T-cell (primary cell): ENCODE measurements around the gene RPL37A. TPM values are rescaled to one million over a fixed set of nuclear protein-coding genes. Genes with fewer than 3 reads are reported as not detected.

Experiments used
- ATAC-seq, 4 experiments: fragments of 200-7000 bp in 3 of 4; fragments of 150-1000 bp in 1 of 4; cut with Tn5 transposase; replicated peaks in 1 of 4; 1 replicate in 3 of 4; 2 replicates in 1 of 4; pipeline ENCODE4 v1.10.0; 2021; ENCODE audit warnings: moderate library complexity in 3 of 4, mild to moderate bottlenecking in 2 of 4, moderate number of reproducible peaks in 1 of 4
- CTCF ChIA-PET, 2 donors: fragments of 300-600 bp; sonication (Branson Sonifier 250); formaldehyde crosslinking; loops; one replicate each; lab custom pipeline; 2022; ENCODE audit warnings: antibody characterized with exemption in 2 of 2; lab: Charles Lee
- POLR2A ChIA-PET, 2 donors: fragments of 300-600 bp; sonication (Branson Sonifier 250); formaldehyde crosslinking; loops; one replicate each; lab custom pipeline; 2022; ENCODE audit warnings: antibody characterized with exemption in 2 of 2; lab: Charles Lee
- DNase-seq, 35 experiments: peaks; one replicate each; pipeline versions ENCODE4 v3.0.0 to v3.0.0-alpha.2; 2013 to 2023
- H3K27ac ChIP-seq: one replicate; pipeline ENCODE4 v1.5.1; 2013; ENCODE audit warnings: low read length
- H3K27me3 ChIP-seq, 2 experiments: replicated peaks in 1 of 2; 1 replicate in 1 of 2; 2 replicates in 1 of 2; pipeline versions ENCODE4 v1.6.1 to v1.7.0; 2013; ENCODE audit warnings: low read length in 1 of 2, mixed read lengths in 1 of 2; ENCODE audit not compliant: control insufficient read depth in 2 of 2, insufficient read depth in 2 of 2; ENCODE audit errors: extremely low read depth in 1 of 2
- H3K36me3 ChIP-seq, 2 donors: 1 replicate in 1 of 2; 2 replicates in 1 of 2; pipeline versions ENCODE4 v1.6.1 to v1.7.0; 2013; ENCODE audit warnings: low read length in 1 of 2; ENCODE audit not compliant: control insufficient read depth in 2 of 2, insufficient read depth in 1 of 2; ENCODE audit errors: extremely low read depth in 1 of 2
- H3K4me1 ChIP-seq, 2 experiments: 1 replicate in 1 of 2; 2 replicates in 1 of 2; pipeline versions ENCODE4 v1.6.1 to v1.7.0; 2013; ENCODE audit warnings: low read length in 2 of 2, mixed read lengths in 1 of 2; ENCODE audit not compliant: insufficient read depth in 2 of 2, control insufficient read depth in 1 of 2; ENCODE audit errors: extremely low read depth in 1 of 2
- H3K4me3 ChIP-seq, 2 donors: 1 replicate in 1 of 2; 2 replicates in 1 of 2; pipeline versions ENCODE4 v1.5.1 to v1.7.0; 2013; ENCODE audit warnings: mild to moderate bottlenecking in 2 of 2, low read length in 1 of 2, moderate library complexity in 1 of 2; ENCODE audit not compliant: control insufficient read depth in 1 of 2; ENCODE audit errors: extremely low read depth in 1 of 2
- H3K9me3 ChIP-seq: 2 replicates; pipeline ENCODE4 v1.7.0; 2013
- H3K27ac Mint-ChIP-seq, 2 donors: one replicate each; pipeline ENCODE4 v1.8.0; 2020 to 2021; ENCODE audit warnings: mild to moderate bottlenecking in 2 of 2, mixed read lengths in 2 of 2
- H3K27me3 Mint-ChIP-seq, 2 donors: one replicate each; pipeline ENCODE4 v1.8.0; 2021 to 2022; ENCODE audit warnings: mixed read lengths in 2 of 2
- H3K36me3 Mint-ChIP-seq: one replicate; pipeline ENCODE4 v1.8.0; 2021; ENCODE audit warnings: mixed read lengths
- H3K4me1 Mint-ChIP-seq, 3 donors: one replicate each; pipeline ENCODE4 v1.8.0; 2020 to 2022; ENCODE audit warnings: mixed read lengths in 3 of 3, mild to moderate bottlenecking in 1 of 3
- H3K4me3 Mint-ChIP-seq, 3 donors: one replicate each; pipeline ENCODE4 v1.8.0; 2020 to 2022; ENCODE audit warnings: mild to moderate bottlenecking in 3 of 3, mixed read lengths in 3 of 3, moderate library complexity in 3 of 3
- H3K9me3 Mint-ChIP-seq, 3 donors: one replicate each; pipeline ENCODE4 v1.8.0; 2020 to 2022; ENCODE audit warnings: mixed read lengths in 3 of 3
- WGBS: methylation state at CpG from one replicate; pipeline ENCODE4 v1.1.5; 2013; ENCODE audit warnings: missing lambda C conversion rate; ENCODE audit not compliant: insufficient coverage; 5-methylcytosine and 5-hydroxymethylcytosine counted together
- total RNA-seq, 35 experiments: library from RNA in 6 of 35; stranded (reverse) in 6 of 35; fragments of 120-200 nt in 1 of 35; gene quantifications; one replicate each; pipeline versions ENCODE4 v1.2.1 to v1.2.4 and lab custom pipeline; 2013 to 2026

RPL37A gene
- total RNA-seq, 5 donors from 2014 or later (not counting 1 experiment from before 2014, with no cell fraction given), result 3,102 to 3,715 (median 3,468) TPM

DNA sequence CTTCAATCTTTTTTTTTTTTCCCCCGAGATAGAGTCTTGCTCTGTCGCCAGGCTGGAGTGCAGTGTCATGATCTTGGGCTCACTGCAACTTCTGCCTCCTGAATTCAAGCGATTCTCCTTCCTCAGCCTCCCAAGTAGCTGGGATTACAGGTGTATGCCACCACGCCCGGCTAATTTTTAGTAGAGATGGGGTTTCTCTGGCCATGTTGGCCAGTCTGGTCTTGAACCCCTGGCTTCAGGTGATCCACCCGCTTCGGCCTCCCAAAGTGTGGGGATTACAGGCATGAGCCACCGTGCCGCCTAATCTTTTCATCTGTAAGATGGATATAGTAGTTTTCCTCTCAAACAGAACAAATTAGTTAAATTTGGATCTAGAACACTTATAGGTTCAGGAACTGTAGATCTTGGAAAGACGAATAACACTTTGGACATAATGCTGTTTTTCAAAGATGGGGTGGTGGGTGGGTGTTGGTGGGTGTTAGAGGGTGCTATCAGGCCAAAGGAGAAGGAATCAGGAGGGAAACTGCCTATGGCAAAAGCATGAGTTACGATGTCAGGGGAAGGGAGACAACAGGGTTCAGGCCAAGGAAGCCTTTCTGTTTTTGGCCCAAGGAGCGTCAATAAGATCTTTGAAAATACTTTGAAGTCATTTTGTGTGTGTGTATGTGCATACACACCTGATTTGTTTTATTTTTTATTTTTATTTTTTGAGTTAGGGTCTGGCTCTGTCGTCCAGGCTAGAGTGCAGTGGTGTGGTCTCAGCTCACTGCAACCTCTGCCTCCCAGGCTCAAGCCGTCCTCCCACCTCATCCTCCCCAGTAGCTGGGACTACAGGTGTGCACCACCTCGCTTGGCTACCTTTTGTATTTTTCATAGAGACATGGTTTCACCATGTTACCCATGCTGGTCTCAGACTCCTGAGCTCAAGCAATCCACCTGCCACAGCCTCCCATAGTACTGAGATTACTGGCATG lies 6.8 kb downstream of the RPL37A start:
- Mint-ChIP-seq H3K36me3 (peaks cover 37% of the 10 kb centered on the region), H3K4me1 (peaks cover 16 to 32% (median 29%) of the 10 kb centered on the region in 3 donors), H3K27ac (no peak overlapping the region), H3K4me3 (no peak overlapping the region), H3K27me3 (no peaks in the 10 kb centered on the region), H3K9me3 (no peaks in the 10 kb centered on the region)
- no peaks in the 10 kb centered on the region for H3K27me3 ChIP-seq
- H3K4me1 ChIP-seq, result peaks cover 3 to 4% of the 10 kb centered on the region in 2 experiments
- no peaks in the 10 kb centered on the region for H3K9me3 ChIP-seq
- ATAC-seq (no peak), DNase-seq (no peak)
- no peak overlapping the region for H3K4me3 ChIP-seq
- no peak overlapping the region for H3K27ac ChIP-seq
- POLR2A ChIA-PET, result no interaction called here
- H3K36me3 ChIP-seq, result peaks cover 8 to 47% of the 10 kb centered on the region in 2 donors
- CTCF ChIA-PET, result interaction anchor here in 1 of 2 donors (0.7 to 1.1 kb wide), 2 partner anchors 13 to 14 kb away, joined by 3 to 4 read pairs; no protein-coding TSS in a partner anchor
- 100% methylated on average over 4 of the region's 15 CpGs for WGBS

DNA sequence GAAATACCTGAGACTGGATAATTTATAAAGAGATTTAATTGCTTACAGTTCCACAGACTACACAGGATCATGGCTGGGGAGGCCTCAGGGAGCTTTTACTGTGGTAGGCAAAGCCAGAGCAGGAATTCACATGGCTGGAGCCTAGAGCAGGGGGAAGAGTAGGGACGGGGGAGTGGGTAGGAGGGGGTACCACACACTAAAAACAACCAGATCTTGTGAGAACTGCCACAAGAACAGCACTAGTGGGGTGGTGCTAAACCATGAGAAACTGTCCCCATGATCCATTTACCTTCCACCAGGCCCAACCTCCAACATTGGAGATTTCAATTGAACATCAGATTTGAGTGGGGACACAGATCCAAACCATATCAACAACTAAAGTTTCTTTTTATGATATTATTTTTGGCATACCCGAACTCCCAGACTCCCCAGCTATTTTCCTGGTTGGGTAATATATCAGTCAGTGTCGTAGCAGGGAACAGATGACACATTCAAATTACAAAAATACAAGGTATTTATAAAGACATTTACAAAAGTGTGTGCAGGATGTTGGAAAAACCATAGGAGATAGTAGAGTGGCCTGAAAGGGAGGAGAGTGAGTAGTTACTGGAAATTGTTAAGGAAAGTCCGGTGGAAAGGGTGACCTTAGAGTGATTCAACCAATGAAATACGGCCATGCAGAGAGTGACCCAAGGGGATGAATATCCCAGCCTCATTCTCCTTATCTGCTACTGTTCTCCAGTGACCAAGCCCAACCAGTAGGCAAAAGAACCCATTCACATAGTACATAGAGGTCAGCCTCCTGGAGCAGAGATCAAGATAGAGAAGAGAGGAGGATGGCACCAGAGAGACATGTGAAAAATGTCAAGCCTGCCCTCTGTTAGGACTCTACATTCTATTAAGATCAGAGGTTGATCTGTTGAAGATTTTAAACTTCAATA lies 8.8 kb downstream of the RPL37A start:
- no CpG with 5 or more reads among the region's 5 CpGs for WGBS
- Mint-ChIP-seq H3K27ac (no peak overlapping the region), H3K4me3 (no peak overlapping the region), H3K9me3 (no peaks in the 10 kb centered on the region), H3K27me3 (no peaks in the 10 kb centered on the region), H3K36me3 (peaks cover 21% of the 10 kb centered on the region), H3K4me1 (peaks cover 6 to 16% (median 15%) of the 10 kb centered on the region in 3 donors)
- no peaks in the 10 kb centered on the region for H3K4me1 ChIP-seq
- H3K27me3 ChIP-seq, result no peaks in the 10 kb centered on the region
- H3K27ac ChIP-seq, result no peak overlapping the region
- ChIA-PET POLR2A (no interaction called here), CTCF (interaction anchor here in 1 of 2 donors (0.7 kb wide), 1 partner anchor 174 kb away, joined by 4 read pairs; no protein-coding TSS in a partner anchor)
- H3K36me3 ChIP-seq, result peaks cover 8 to 26% of the 10 kb centered on the region in 2 donors
- DNase-seq, result no peak
- no peaks in the 10 kb centered on the region for H3K9me3 ChIP-seq
- peak in 1 of 4 experiments; percentile 20 for ATAC-seq
- no peak overlapping the region for H3K4me3 ChIP-seq

DNA sequence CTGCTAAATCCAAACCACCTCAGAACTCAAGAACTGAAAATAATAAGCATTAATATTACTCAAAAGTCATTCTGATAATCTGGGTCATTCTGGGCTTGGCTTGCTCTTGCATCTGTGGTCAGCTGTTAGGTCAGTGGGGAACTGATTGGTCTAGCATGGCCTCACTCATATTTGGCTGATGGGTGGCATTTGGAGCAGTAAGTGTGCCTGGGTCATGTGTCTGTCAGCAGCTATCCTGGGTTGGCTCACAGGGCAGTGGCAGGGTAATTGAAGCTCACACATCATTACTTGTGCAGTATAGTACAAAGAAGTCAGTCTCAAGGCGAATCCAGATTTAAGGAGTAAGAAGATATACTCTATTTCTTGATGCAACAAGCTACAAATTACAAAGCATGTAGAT lies 9.6 kb downstream of the RPL37A start:
- no peak overlapping the region for H3K4me3 ChIP-seq
- ChIA-PET CTCF (no interaction called here), POLR2A (no interaction called here)
- no peaks in the 10 kb centered on the region for H3K4me1 ChIP-seq
- no peak for ATAC-seq
- no peaks in the 10 kb centered on the region for H3K27me3 ChIP-seq
- H3K9me3 Mint-ChIP-seq, result no peaks in the 10 kb centered on the region
- H3K9me3 ChIP-seq, result no peaks in the 10 kb centered on the region
- H3K4me1 Mint-ChIP-seq, result peaks cover 0 to 11% (median 7%) of the 10 kb centered on the region in 3 donors
- H3K27ac Mint-ChIP-seq, result no peak overlapping the region
- H3K4me3 Mint-ChIP-seq, result no peak overlapping the region
- no peaks in the 10 kb centered on the region for H3K27me3 Mint-ChIP-seq
- no peak overlapping the region for H3K27ac ChIP-seq
- no CpG with 5 or more reads among the region's 1 CpG for WGBS
- peaks cover 16% of the 10 kb centered on the region for H3K36me3 Mint-ChIP-seq
- peaks cover 2 to 19% of the 10 kb centered on the region in 2 donors for H3K36me3 ChIP-seq
- no peak for DNase-seq

DNA sequence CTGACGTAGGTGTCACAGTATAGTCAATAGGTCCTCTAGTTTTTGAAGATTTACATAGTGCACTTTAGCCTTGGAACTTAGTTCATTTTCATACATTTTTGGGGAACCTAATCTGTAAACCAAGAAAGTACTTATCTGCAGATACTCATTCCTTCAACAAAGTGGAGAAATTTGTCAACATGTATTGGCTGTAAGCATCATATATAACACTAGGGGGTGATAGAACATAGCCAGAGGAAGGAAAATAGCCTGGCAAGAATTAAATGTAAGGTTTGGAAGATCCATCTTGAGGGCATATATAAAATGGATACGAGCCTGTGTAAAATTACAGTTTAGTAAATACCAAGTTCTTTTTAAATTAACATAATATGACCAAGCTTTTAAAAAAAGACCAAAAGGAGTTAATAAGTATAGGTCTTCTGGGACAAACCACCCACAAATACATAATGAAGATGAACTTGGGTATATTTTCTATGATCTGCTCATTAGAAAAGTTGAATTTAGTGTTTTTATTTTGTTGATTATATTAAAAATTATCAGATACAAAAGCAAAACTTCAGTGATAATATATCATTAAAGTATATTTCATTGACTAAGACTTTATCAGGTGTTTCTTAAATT lies 18.2 kb downstream of the RPL37A start:
- ChIA-PET POLR2A (no interaction called here), CTCF (interaction anchor here (0.5 to 4.8 kb wide), 6 partner anchors 8 to 1197 kb away, joined by 3 to 26 read pairs (median 3); no protein-coding TSS in a partner anchor)
- H3K27ac Mint-ChIP-seq, result no peak overlapping the region
- no peaks in the 10 kb centered on the region for H3K4me1 Mint-ChIP-seq
- Histone ChIP-seq H3K27me3 (no peaks in the 10 kb centered on the region), H3K4me3 (no peak overlapping the region), H3K36me3 (peaks cover 0 to 2% of the 10 kb centered on the region in 2 donors), H3K4me1 (no peaks in the 10 kb centered on the region), H3K9me3 (no peaks in the 10 kb centered on the region), H3K27ac (no peak overlapping the region)
- DNase-seq (peak in 1 of 35 experiments; percentile 27), ATAC-seq (no peak)
- no peaks in the 10 kb centered on the region for H3K9me3 Mint-ChIP-seq
- no peak overlapping the region for H3K4me3 Mint-ChIP-seq
- WGBS, result 100% methylated on average over 1 of the region's 2 CpGs
- H3K27me3 Mint-ChIP-seq, result no peaks in the 10 kb centered on the region
- H3K36me3 Mint-ChIP-seq, result no peaks in the 10 kb centered on the region

DNA sequence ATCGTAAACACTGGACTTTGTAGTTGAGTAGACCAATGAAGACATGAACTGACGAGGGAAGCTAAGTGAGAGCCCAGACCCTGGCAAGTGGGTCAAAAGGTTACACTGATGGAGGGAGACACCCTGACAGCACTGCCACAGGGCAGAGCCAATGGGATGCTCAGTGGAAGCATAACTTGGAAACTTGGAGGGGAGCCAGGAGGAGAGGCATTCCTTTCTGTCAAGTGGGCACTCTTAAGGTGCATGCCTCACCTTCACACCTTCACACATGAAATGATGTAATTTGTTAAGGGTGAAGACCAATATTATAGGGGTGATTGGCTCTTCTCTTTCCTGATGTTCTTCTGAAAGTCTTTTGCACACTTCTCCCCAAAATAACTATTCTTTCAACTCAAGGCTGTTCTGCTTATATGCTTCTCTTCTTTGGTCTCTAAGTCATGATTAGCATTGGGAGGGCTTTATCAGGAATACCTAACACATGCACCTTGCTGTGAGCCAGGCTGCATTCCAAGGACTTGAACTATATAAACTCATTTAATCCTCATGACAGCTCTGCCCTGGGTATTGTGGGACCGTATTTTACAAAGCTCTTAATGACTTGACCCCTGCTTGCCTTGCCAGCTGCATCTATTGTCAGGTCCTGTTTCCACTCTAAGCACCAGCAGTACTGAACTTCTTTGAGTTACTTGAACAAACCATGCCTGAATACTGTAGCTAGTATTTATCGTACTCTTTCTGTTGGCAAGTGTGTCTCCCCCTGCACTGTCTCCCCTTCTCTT lies 19.0 kb downstream of the RPL37A start:
- H3K9me3 ChIP-seq, result no peaks in the 10 kb centered on the region
- POLR2A ChIA-PET, result interaction anchor here in 1 of 2 donors (0.7 kb wide), 1 partner anchor 434 kb away, joined by 3 read pairs; no protein-coding TSS in a partner anchor
- WGBS, result 100% methylated on average over 2 of the region's 4 CpGs
- H3K4me3 ChIP-seq, result no peak overlapping the region
- no peak for ATAC-seq
- H3K27me3 Mint-ChIP-seq, result no peaks in the 10 kb centered on the region
- DNase-seq, result no peak
- H3K4me3 Mint-ChIP-seq, result no peak overlapping the region
- H3K4me1 ChIP-seq, result no peaks in the 10 kb centered on the region
- H3K27me3 ChIP-seq, result no peaks in the 10 kb centered on the region
- H3K36me3 Mint-ChIP-seq, result no peaks in the 10 kb centered on the region
- no peaks in the 10 kb centered on the region for H3K4me1 Mint-ChIP-seq
- H3K36me3 ChIP-seq, result peaks cover 0 to 2% of the 10 kb centered on the region in 2 donors
- H3K27ac Mint-ChIP-seq, result no peak overlapping the region
- H3K27ac ChIP-seq, result no peak overlapping the region
- no peaks in the 10 kb centered on the region for H3K9me3 Mint-ChIP-seq
- CTCF ChIA-PET, result interaction anchor here (0.6 to 4.8 kb wide), 10 partner anchors 11 to 1275 kb away, joined by 3 to 36 read pairs (median 4); no protein-coding TSS in a partner anchor
